ENCODE results near the gene CRB1.
"Not testable (repeated sequence)": the region's sequence is repeated elsewhere in the genome, so short reads cannot be mapped to it uniquely, and the experiment has no call there.

The CRB1 gene

GRCh38 chr1:197402189-197402588 lies 134.1 kb downstream of the CRB1 start:
- no peak for DNase-seq

GRCh38 chr1:197404774-197405173 lies 136.7 kb downstream of the CRB1 start:
- DNase-seq: not testable (repeated sequence)

GRCh38 chr1:197405614-197406013 lies 137.6 kb downstream of the CRB1 start:
- DNase-seq: not testable (repeated sequence)

GRCh38 chr1:197413564-197413963 lies 145.5 kb downstream of the CRB1 start:
- DNase-seq: no peak

- DNase-seq: no peak
These were observed 147.2 kb downstream of the CRB1 start for GRCh38 chr1:197415221-197415620.

GRCh38 chr1:197418693-197419092 lies 150.6 kb downstream of the CRB1 start:
- no peak for DNase-seq

GRCh38 chr1:197422993-197423392 lies 154.9 kb downstream of the CRB1 start:
- DNase-seq: no peak

GRCh38 chr1:197424380-197424779 lies 156.3 kb downstream of the CRB1 start:
- no peak for DNase-seq

- no peak for DNase-seq
These were observed 161.3 kb downstream of the CRB1 start for GRCh38 chr1:197429372-197429771.

- no peak for DNase-seq
These were observed 167.2 kb downstream of the CRB1 start for GRCh38 chr1:197435224-197435623.

- no peak for DNase-seq
These were observed 169.5 kb downstream of the CRB1 start for GRCh38 chr1:197437601-197438000.

GRCh38 chr1:197438010-197438790 lies 170.1 kb downstream of the CRB1 start:
- no peak for DNase-seq

- no peak for DNase-seq
These were observed 171.7 kb downstream of the CRB1 start for GRCh38 chr1:197439708-197440280.

GRCh38 chr1:197440715-197441114 lies 172.7 kb downstream of the CRB1 start:
- no peak for DNase-seq

- DNase-seq: no peak
These were observed 174.0 kb downstream of the CRB1 start for GRCh38 chr1:197441999-197442414.

GRCh38 chr1:197444755-197445154 lies 176.7 kb downstream of the CRB1 start:
- no peak for DNase-seq

- DNase-seq: no peak
These were observed 180.2 kb downstream of the CRB1 start for GRCh38 chr1:197448121-197448779.

GRCh38 chr1:197451381-197451780 lies 183.3 kb downstream of the CRB1 start:
- DNase-seq: no peak

- no peak for DNase-seq
These were observed 185.5 kb downstream of the CRB1 start for GRCh38 chr1:197453376-197454058.

GRCh38 chr1:197462539-197462938 lies 194.5 kb downstream of the CRB1 start:
- DNase-seq: no peak

GRCh38 chr1:197463142-197463541 lies 195.1 kb downstream of the CRB1 start:
- no peak for DNase-seq

- no peak for DNase-seq
These were observed 196.0 kb downstream of the CRB1 start for GRCh38 chr1:197464044-197464443.

GRCh38 chr1:197465528-197466327 lies 197.7 kb downstream of the CRB1 start:
- no peak for DNase-seq

Measured in stimulated activated CD4-positive, alpha-beta T cell treated with anti-CD3 and anti-CD28 coated beads, Interleukin-2, amount 100 ng/mL, for 48 hours (primary cell).